ENCODE data around the gene MT1E.
"Not testable (repeated sequence)": the region's sequence is repeated elsewhere in the genome, so short reads cannot be mapped to it uniquely, and the experiment has no call there.

The MT1E gene

DNA sequence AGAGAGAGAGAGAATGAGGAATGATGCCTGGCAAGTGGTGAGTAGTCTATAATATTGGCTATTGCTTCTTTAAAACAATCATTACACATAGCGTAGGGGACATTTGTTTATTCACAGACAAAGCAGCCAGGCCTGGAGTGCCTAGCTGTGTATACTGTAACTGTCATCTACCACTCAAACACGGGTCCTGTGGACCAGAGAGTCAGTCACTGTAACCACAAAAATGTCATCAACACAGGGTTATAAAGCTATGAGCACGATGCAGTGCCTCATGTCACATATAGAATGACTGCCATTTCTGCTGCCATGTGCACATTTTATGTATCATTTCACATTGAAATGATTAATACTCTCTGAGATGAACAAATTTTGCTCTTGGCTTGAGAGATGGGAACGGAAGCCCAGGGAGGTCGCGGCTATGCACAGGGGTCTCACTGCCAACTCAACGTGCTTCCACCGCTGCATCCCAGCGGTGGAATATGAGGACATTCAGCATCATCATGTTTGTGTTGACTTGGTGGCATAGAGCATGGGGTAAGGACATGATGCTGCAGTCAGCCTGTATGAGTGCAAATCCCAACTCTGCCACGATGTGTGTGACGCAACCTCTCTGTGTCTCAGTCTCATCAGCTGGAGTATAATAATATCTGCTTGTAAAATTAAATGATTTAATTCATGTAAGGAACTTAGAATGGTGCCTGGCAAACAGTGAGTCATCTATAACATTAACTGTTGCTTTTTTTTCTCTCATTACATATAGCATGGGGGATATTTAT, 47.4 kb downstream of the MT1E start:
- DNase-seq = no peak

DNA sequence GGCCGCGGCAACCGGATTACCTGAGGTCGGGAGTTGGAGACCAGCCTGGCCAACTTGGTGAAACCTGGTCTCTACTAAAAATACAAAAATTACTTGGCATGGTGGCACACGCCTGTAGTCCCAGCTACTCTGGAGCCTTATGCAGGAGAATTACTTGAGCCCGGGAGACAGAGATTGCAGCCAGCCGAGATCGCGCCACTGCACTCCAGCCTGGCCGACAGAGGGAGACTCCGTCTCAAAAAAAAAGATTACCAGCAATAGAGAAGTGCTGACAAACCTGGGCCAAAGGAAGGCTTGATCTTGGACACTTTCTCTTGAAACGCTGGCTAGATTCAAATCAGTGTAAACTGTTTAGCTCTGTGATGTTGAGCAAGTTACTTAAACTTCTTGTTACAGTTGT, 48.3 kb downstream of the MT1E start:
- no peak for DNase-seq

DNA sequence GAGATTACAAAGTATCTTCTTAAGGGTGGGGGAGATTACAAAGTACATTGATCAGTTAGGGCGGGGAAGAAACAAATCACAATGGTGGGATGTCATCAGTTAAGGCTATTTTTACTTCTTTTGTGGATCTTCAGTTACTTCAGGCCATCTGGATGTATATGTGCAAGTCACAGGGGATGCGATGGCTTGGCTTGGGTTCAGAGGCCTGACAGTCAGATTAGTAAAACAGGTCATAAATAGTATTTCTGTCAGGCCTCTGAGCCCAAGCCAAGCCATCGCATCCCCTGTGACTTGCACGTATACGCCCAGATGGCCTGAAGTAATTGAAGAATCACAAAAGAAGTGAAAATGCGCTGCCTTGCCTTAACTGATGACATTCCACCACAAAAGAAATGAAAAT, 49.0 kb downstream of the MT1E start:
- not testable (repeated sequence) for DNase-seq

- DNase-seq = no peak
Measured at GRCh38 chr16:56675685-56676210, 50.2 kb downstream of the MT1E start.
